ENCODE data around the gene TLR1.

DNA sequence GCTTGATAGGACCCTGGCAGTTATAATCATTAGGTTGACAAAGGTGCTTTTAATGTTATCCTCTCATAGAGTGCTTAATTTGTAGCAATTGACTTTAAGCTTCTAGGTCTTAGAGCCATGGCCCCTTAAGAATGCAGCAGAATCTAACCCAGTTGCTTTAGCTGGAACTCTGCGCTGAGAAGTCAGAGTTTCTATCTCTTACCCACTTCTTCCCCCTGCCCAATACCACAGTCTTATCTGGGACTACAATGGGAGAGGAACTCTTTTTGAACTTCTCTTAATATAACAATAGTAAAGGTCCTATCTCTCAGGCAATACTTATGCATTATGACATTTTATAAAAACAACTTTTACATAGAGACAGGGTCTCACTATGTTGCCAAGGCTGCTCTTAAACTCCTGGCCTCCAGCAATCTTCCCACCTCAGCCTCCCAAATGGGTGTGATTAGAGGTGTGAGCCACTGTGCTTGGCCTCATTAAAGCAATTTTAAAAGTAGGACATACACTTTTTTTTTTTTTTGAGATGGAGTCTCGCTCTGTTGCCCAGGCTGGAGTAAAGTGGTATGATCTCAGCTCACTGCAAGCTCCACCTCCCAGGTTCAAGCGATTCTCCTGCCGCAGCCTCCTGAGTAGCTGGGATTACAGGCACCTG is 23.6 kb downstream of the TLR1 start:
- TF ChIP-seq EP300 (IDR thresholded peaks at IDR 0.05; ENCODE audit: borderline replicate concordance) = no peak
- TF ChIP-seq FOXM1 (IDR thresholded peaks at IDR 0.05; ENCODE audit: borderline replicate concordance, low read depth) = no peak
